Measurements from ENCODE around the gene MLH3. TPM values are rescaled to one million over a fixed set of nuclear protein-coding genes. Genes with fewer than 3 reads are reported as not detected.
"Not testable (repeated sequence)": the region's sequence is repeated elsewhere in the genome, so short reads cannot be mapped to it uniquely, and the experiment has no call there.

The MLH3 gene
- total RNA-seq, 4 donors from 2014 or later, result 10.4 to 21.7 (median 17.4) TPM

DNA sequence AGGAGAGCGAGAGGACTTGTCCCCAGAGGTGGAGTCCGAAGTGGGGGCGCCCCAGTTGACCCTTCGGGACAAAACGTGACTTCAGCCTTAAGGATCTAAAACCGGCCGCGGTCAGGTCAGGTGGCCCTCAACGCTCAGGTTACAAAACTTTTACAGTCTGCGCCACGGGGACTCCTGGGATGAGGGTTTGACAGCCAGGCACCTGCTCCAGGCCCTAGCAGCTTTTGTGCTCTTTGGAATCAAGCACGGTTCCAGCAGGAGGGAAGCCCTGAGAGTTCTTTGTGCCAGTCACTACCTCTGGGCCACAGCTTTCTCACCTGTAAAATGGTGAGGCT, 18.5 kb upstream of the MLH3 start:
- intact Hi-C loops (cut with DNase I; ENCODE audit: low total_unique reads) (loop anchor here (2.0 to 5.0 kb wide), 2 partner anchors 67 to 127 kb away; partner anchors contain the start of gene EIF2B2), in situ Hi-C loops (cut with MboI; ENCODE audit: low sequenced_read_pairs in 4 of 4) (no loop called here)
- ATAC-seq (peak; percentile 69 to 70), DNase-seq (peak; percentile 82 to 92)
- Histone ChIP-seq H3K9me3 (no peaks in the 10 kb centered on the region), H3K27ac (peak overlapping the region; percentile 90 to 95 (median 93)), H3K4me3 (peak overlapping the region; percentile 46 to 64 (median 60)), H3K4me1 (peaks cover 39 to 51% of the 10 kb centered on the region in 2 donors), H3K27me3 (no peaks in the 10 kb centered on the region), H3K36me3 (no peaks in the 10 kb centered on the region)
- TF ChIP-seq, protein P1, sequence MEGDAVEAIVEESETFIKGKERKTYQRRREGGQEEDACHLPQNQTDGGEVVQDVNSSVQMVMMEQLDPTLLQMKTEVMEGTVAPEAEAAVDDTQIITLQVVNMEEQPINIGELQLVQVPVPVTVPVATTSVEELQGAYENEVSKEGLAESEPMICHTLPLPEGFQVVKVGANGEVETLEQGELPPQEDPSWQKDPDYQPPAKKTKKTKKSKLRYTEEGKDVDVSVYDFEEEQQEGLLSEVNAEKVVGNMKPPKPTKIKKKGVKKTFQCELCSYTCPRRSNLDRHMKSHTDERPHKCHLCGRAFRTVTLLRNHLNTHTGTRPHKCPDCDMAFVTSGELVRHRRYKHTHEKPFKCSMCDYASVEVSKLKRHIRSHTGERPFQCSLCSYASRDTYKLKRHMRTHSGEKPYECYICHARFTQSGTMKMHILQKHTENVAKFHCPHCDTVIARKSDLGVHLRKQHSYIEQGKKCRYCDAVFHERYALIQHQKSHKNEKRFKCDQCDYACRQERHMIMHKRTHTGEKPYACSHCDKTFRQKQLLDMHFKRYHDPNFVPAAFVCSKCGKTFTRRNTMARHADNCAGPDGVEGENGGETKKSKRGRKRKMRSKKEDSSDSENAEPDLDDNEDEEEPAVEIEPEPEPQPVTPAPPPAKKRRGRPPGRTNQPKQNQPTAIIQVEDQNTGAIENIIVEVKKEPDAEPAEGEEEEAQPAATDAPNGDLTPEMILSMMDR (IDR thresholded peaks at IDR 0.05 in 4 of 5, conservative IDR thresholded peaks at IDR 0.05 in 1 of 5), result no peak
- TF ChIP-seq POLR2A (IDR thresholded peaks at IDR 0.05), result no peak

DNA sequence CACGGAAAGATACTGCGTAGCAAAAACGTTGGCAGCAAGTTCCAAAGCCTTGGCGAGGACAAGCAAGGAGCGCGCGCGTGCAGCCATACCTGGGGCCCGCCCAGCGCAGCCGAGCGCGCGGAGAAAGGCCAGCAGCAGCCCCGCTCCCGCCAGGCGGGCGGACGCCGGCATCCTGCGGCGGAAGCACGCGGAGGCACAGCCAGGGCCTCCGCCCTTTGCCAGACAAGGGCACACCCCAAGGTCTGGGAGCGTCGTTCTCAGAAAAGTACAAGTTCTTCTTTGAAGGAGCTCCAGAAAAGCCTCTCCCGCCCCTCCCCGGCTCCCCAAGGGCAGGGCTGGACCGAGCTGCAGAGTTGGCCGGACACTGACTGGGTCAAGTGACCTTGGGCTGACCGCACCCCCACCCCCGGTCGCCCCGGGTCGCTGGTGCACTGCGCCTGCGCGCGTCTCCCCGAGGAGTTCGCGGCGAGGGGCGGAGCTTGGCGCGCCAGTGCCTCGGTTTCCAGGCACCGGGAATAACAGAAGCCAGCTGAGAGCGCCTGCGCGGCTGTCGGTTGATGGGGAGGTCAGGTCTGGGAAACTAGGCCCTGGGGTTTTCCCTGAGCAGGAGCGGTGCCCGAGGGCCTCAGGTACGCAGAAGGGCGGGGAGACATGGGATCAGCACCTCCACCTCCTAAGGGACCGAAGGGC, 18.0 kb upstream of the MLH3 start, which contains the start of gene ZC2HC1C:
ZC2HC1C (plus strand) TSS at position 521 of the 690 bp plus-strand sequence. CDS start 933 bp downstream, outside the sequence.
- Histone ChIP-seq H3K36me3 (no peaks in the 10 kb centered on the region), H3K27ac (peak within 1 kb of the TSS; percentile 90 to 95 (median 93)), H3K4me3 (peak within 1 kb of the TSS; percentile 46 to 64 (median 60)), H3K9me3 (no peaks in the 10 kb centered on the region), H3K27me3 (no peaks in the 10 kb centered on the region), H3K4me1 (peaks cover 44 to 57% of the 10 kb centered on the region in 2 donors)
- DNase-seq (peak; percentile 96 to 99), ATAC-seq (peak; percentile 79 to 85)
- TF ChIP-seq POLR2A (IDR thresholded peaks at IDR 0.05), result peak; percentile 85 to 87
- TF ChIP-seq, protein P1 (IDR thresholded peaks at IDR 0.05 in 4 of 5, conservative IDR thresholded peaks at IDR 0.05 in 1 of 5), result no peak
- in situ Hi-C loops (cut with MboI; ENCODE audit: low sequenced_read_pairs in 4 of 4) (no loop called here), intact Hi-C loops (cut with DNase I; ENCODE audit: low total_unique reads) (loop anchor here (2.0 to 5.0 kb wide), 2 partner anchors 66 to 127 kb away; partner anchors contain the start of gene EIF2B2)

DNA sequence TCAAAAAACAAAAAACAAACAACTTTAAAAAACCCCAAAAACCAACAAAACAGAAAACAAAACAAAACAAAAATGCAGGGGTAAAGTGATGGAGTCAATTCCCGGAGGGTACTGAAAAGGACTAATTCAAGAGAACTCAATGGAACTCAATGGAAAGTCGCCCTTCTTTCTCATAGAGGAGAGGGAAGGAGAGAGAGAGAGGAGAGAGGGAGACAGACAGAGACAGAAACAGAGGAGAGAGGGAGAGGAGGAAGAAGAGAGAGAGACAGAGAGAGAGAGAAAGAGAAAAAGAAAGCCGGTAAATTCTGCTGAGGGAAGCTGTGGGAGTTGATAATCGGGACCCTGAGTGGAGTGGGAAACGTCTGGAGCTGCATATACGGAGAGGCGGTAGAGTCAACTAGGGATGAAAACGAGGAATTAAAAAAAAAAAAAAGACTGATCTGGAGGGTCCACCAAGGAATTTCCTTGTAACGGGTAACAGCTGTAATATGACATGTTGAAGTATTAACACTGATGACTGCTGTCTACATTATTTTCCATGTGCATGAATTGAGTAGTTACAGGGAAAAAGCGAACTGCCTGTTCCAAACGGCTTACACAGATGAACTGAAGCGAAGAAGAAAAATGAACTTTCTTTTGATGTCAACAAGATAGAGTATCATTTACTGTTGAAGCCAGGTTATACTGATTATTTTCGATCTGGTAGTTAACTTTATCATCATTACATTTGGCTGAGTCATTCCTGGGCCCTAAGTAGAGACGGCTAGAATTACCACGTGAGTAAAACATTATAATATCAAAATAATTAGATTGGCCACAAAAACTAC, 17.2 kb upstream of the MLH3 start:
- Histone ChIP-seq H3K36me3 (no peaks in the 10 kb centered on the region), H3K4me1 (peaks cover 46 to 54% of the 10 kb centered on the region in 2 donors), H3K4me3 (peak overlapping the region; percentile 46 to 64 (median 60)), H3K27me3 (no peaks in the 10 kb centered on the region), H3K9me3 (no peaks in the 10 kb centered on the region), H3K27ac (peak overlapping the region; percentile 90 to 95 (median 93))
- no peak for DNase-seq
- intact Hi-C loops (cut with DNase I; ENCODE audit: low total_unique reads) (loop anchor here (2.0 to 5.0 kb wide), 2 partner anchors 66 to 126 kb away; partner anchors contain the start of gene EIF2B2), in situ Hi-C loops (cut with MboI; ENCODE audit: low sequenced_read_pairs in 4 of 4) (no loop called here)
- ATAC-seq, result peak; percentile 2 to 7
- TF ChIP-seq POLR2A (IDR thresholded peaks at IDR 0.05), result no peak
- TF ChIP-seq, protein P1 (IDR thresholded peaks at IDR 0.05 in 4 of 5, conservative IDR thresholded peaks at IDR 0.05 in 1 of 5), result no peak

DNA sequence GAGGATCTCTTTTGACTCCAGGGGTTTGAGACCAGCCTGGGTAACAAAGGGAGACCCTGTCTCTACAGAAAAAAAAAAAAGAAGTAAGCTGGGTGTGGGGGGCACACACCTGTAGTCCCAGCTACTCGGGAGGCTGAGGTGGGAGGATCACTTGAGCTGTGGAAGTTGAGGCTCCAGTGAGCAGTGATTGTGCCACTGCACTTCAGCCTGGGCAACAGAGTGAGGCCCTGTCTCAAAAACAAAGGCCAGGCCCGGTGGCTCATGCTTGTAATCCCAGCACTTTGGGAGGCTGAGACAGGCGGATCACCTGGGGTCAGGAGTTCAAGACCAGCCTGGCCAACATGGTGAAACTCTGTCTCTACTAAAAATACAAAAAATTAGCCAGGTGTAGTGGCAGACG, 16.5 kb upstream of the MLH3 start:
- H3K36me3 ChIP-seq; H3K27me3 ChIP-seq; DNase-seq; in situ Hi-C loops (cut with MboI; ENCODE audit: low sequenced_read_pairs in 4 of 4); H3K9me3 ChIP-seq; ATAC-seq: not testable (repeated sequence)
- H3K4me3 ChIP-seq, result peak overlapping the region; percentile 46 to 64 (median 60)
- H3K27ac ChIP-seq, result peak overlapping the region; percentile 90 to 95 (median 93)
- intact Hi-C loops (cut with DNase I; ENCODE audit: low total_unique reads), result loop anchor here (2.0 to 5.0 kb wide), 2 partner anchors 65 to 125 kb away; partner anchors contain the start of gene EIF2B2
- peaks cover 50 to 55% of the 10 kb centered on the region in 2 donors for H3K4me1 ChIP-seq
